Spleen (tissue), 11 donors: ENCODE data around the gene LIN28A. TPM values are rescaled to one million over a fixed set of nuclear protein-coding genes. Genes with fewer than 3 reads are reported as not detected.
A peak's percentile ranks its signal among the peaks of the same experiment; 100 is the strongest.

Experiments used
- DNase-seq: peaks from one replicate; pipeline ENCODE4 v3.0.0-alpha.2; 2020
- H3K27ac ChIP-seq, 8 donors: fragments of 200-600 bp; sonication (generic) in 7 of 8; 1 replicate in 4 of 8; 2 replicates in 4 of 8; pipeline versions ENCODE4 v1.5.0 to v1.8.0; 2016 to 2021; ENCODE audit warnings: inconsistent platforms in 4 of 8, mild to moderate bottlenecking in 4 of 8, moderate library complexity in 1 of 8
- H3K27me3 ChIP-seq, 7 donors: fragments of 200-600 bp; sonication (generic) in 6 of 7; replicated peaks in 1 of 7; 1 replicate in 4 of 7; 2 replicates in 3 of 7; pipeline versions ENCODE4 v1.5.0 to v1.8.0; 2016 to 2021; ENCODE audit warnings: inconsistent platforms in 3 of 7, mild to moderate bottlenecking in 1 of 7
- H3K36me3 ChIP-seq, 6 donors: fragments of 200-600 bp; sonication (generic) in 5 of 6; 1 replicate in 4 of 6; 2 replicates in 2 of 6; pipeline versions ENCODE4 v1.5.0 to v1.8.0; 2016 to 2021; ENCODE audit warnings: inconsistent platforms in 2 of 6
- H3K4me1 ChIP-seq, 6 donors: fragments of 200-600 bp; sonication (generic) in 5 of 6; 1 replicate in 3 of 6; 2 replicates in 3 of 6; pipeline versions ENCODE4 v1.5.0 to v1.8.0; 2016 to 2021; ENCODE audit warnings: inconsistent platforms in 3 of 6
- H3K4me3 ChIP-seq, 8 donors: fragments of 200-600 bp; sonication (generic) in 7 of 8; 1 replicate in 4 of 8; 2 replicates in 4 of 8; pipeline versions ENCODE4 v1.5.0 to v1.8.0; 2016 to 2021; ENCODE audit warnings: inconsistent platforms in 4 of 8, mild to moderate bottlenecking in 4 of 8, moderate library complexity in 2 of 8
- H3K9me3 ChIP-seq, 8 donors: fragments of 200-600 bp; sonication (generic) in 7 of 8; 1 replicate in 4 of 8; 2 replicates in 4 of 8; pipeline versions ENCODE4 v1.5.0 to v1.8.0; 2016 to 2021; ENCODE audit warnings: inconsistent platforms in 4 of 8
- POLR2A ChIP-seq, 3 donors: fragments of 450-650 bp; IDR thresholded peaks; one replicate each; pipeline ENCODE4 v1.5.1; 2017; ENCODE audit warnings: antibody characterized with exemption in 3 of 3, mild to moderate bottlenecking in 1 of 3
- POLR2AphosphoS5 ChIP-seq, 3 donors: sonication (generic); formaldehyde crosslinking; IDR thresholded peaks; one replicate each; pipeline ENCODE4 v1.5.1; 2017; ENCODE audit warnings: antibody characterized with exemption in 3 of 3
- WGBS, 5 donors: extraction: QIAGEN DNeasy Blood & Tissue Kit in 3 of 5; methylation state at CpG; one replicate each; pipeline versions ENCODE4 v1.1.5 to v1.1.7; 2013 to 2018; 5-methylcytosine and 5-hydroxymethylcytosine counted together
- intact Hi-C: fragments of 100-400 bp; cut with DNase I; formaldehyde crosslinking; loops from one replicate; pipeline ENCODE4 v1.15.0; 2023; ENCODE audit warnings: low total_unique reads
- polyA plus RNA-seq, 3 donors: library from polyadenylated mRNA; stranded (reverse); fragments of 200-250 nt; gene quantifications; one replicate each; pipeline ENCODE4 v1.2.1, GENCODE V29; 2013
- total RNA-seq, 7 donors: library from RNA; depleted of rRNA in 3 of 7; stranded (reverse); fragments of >200 nt in 3 of 7; fragmentation: NEBNext Ultra II Directional in 4 of 7; extraction: Animal tissue kit (Norgen Biotek cat#: 25700) in 4 of 7; gene quantifications; one replicate each; pipeline versions ENCODE4 v1.1.0 to v1.2.1, GENCODE V29; 2016 to 2021
- TF ChIP-seq, protein P1 (sequence below), 11 experiments: fragments of 200-600 bp in 7 of 11; fragments of 450-650 bp in 4 of 11; sonication (generic) in 4 of 11; IDR thresholded peaks in 8 of 11; conservative IDR thresholded peaks in 3 of 11; 1 replicate in 7 of 11; 2 replicates in 4 of 11; pipeline versions ENCODE4 v1.4.0 to v1.8.0; 2016 to 2021; ENCODE audit warnings: antibody characterized with exemption in 11 of 11, inconsistent platforms in 4 of 11, mild to moderate bottlenecking in 1 of 11
- donor health status: healthy with polysubstance abuse.
- donor health status: DM: no; HTN: no; CAD: no; lungs with moderate emphysema.
- donor health status: DM: no; HTN: no; CAD: no.
- donor health status: Bipolar disorder and iron deficiency.
- donor health status: healthy.
- donor health status: DM: no; HTN: no; CAD: no.
- donor health status: DM: yes; HTN: yes; CAD: no.

The LIN28A gene
- total and polyA plus RNA-seq, 10 donors: not detected

DNA sequence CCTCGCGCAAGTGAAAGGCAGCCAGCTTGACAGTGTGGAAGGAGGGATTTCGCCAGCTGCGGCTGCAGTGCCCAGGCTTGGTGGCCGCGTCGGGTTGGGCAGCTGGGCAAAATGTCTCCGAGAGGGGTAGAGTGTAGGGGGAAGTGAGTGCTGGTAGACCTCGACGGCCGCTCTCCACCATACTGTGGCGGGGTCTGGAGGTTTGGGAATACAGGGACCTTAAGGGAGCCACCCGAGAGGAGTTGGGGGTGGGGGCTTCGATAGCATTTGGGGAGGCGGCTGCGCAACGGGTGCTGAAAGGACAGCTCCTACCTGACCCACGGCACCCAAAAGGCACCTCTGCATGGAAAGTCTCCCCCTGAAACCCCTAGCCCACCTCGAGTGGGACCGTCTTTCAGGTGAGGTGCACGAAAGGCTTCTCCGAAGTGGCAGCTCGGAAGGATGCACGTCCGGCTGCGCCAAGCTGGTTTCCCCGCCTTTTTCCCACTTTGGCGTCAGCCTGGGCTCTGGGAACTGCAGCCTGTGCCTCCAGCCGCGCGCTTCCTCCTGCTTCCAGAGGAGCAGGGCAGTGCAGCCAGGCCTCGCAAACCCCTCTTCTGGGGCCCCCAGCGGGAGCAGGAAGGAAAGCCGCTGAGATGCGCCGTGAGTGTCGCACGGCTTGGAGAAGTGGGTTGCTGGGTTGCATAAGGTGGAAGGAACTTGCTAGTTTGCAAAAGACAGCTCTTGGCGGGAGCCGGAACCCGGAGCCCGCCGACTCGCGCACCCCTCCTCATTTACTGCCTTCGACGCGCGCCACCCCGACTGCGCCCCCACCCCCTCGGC, 61.1 kb downstream of the LIN28A start:
- Histone ChIP-seq H3K27me3 (no peaks in the 10 kb centered on the region), H3K4me3 (peak overlapping the region; percentile 75 to 99 (median 97)), H3K27ac (peak overlapping the region; percentile 99 to 100 (median 100)), H3K4me1 (peaks cover 27 to 73% (median 56%) of the 10 kb centered on the region in 6 donors), H3K9me3 (no peaks in the 10 kb centered on the region), H3K36me3 (peaks cover 0 to 59% (median 42%) of the 10 kb centered on the region in 6 donors)
- TF ChIP-seq POLR2AphosphoS5 (IDR thresholded peaks at IDR 0.05): peak in 1 of 3 donors; percentile 75
- TF ChIP-seq, protein P1, sequence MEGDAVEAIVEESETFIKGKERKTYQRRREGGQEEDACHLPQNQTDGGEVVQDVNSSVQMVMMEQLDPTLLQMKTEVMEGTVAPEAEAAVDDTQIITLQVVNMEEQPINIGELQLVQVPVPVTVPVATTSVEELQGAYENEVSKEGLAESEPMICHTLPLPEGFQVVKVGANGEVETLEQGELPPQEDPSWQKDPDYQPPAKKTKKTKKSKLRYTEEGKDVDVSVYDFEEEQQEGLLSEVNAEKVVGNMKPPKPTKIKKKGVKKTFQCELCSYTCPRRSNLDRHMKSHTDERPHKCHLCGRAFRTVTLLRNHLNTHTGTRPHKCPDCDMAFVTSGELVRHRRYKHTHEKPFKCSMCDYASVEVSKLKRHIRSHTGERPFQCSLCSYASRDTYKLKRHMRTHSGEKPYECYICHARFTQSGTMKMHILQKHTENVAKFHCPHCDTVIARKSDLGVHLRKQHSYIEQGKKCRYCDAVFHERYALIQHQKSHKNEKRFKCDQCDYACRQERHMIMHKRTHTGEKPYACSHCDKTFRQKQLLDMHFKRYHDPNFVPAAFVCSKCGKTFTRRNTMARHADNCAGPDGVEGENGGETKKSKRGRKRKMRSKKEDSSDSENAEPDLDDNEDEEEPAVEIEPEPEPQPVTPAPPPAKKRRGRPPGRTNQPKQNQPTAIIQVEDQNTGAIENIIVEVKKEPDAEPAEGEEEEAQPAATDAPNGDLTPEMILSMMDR (IDR thresholded peaks at IDR 0.05 in 8 of 11, conservative IDR thresholded peaks at IDR 0.05 in 3 of 11): peak in 1 of 11 experiments; percentile 12
- TF ChIP-seq POLR2A (IDR thresholded peaks at IDR 0.05): no peak
- 1 to 2% (median 1%) methylated on average over 24 to 52 of the region's 52 CpGs for whole genome bisulfite sequencing, 5 donors
- peak; percentile 94 for DNase-seq
- intact Hi-C loops: no loop called here

DNA sequence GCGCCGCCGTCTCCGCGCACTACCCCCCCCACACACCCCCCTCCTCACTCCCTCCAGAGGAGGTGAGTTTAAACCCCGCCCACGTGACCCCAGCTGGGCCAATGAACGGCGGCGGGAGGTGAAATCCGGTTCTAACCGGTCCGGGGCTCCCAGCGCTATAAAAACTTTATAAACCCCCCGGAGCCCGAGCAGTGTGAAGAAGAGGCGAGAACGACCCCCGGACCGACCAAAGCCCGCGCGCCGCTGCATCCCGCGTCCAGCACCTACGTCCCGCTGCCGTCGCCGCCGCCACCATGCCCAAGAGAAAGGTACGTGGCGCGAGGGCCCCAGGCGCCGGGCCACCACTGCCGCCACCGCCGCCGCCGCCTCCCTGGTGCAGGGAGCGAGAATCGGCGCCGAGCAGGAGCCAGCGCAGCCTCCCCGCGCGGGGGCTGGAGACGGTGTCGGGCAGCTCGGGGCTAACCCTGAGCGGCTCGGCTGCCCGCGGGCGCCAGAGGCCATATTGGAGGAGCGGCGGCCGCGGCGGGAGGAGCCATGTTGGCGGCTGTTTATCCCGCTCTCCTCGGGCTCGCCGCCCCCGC, 61.8 kb downstream of the LIN28A start, which contains the start of gene HMGN2:
TSS of gene HMGN2 (plus strand) at position 121 of the 581 bp plus-strand sequence. CDS start at position 294, 173 bp downstream.
- Histone ChIP-seq H3K4me3 (peak within 1 kb of the TSS; percentile 75 to 99 (median 97)), H3K27me3 (no peaks in the 10 kb centered on the region), H3K27ac (peak within 1 kb of the TSS; percentile 99 to 100 (median 100)), H3K4me1 (peaks cover 27 to 80% (median 56%) of the 10 kb centered on the region in 6 donors), H3K36me3 (peaks cover 0 to 59% (median 42%) of the 10 kb centered on the region in 6 donors), H3K9me3 (no peaks in the 10 kb centered on the region)
- WGBS, 5 donors: 0 to 1% (median 0%) methylated on average over 39 to 69 of the region's 69 CpGs
- intact Hi-C loops: no loop called here
- peak; percentile 95 for DNase-seq
- TF ChIP-seq POLR2A (IDR thresholded peaks at IDR 0.05) (peak in 2 of 3 donors; percentile 39 to 41), POLR2AphosphoS5 (IDR thresholded peaks at IDR 0.05) (peak; percentile 25 to 41 (median 40))
- TF ChIP-seq, protein P1 (IDR thresholded peaks at IDR 0.05 in 8 of 11, conservative IDR thresholded peaks at IDR 0.05 in 3 of 11): no peak

DNA sequence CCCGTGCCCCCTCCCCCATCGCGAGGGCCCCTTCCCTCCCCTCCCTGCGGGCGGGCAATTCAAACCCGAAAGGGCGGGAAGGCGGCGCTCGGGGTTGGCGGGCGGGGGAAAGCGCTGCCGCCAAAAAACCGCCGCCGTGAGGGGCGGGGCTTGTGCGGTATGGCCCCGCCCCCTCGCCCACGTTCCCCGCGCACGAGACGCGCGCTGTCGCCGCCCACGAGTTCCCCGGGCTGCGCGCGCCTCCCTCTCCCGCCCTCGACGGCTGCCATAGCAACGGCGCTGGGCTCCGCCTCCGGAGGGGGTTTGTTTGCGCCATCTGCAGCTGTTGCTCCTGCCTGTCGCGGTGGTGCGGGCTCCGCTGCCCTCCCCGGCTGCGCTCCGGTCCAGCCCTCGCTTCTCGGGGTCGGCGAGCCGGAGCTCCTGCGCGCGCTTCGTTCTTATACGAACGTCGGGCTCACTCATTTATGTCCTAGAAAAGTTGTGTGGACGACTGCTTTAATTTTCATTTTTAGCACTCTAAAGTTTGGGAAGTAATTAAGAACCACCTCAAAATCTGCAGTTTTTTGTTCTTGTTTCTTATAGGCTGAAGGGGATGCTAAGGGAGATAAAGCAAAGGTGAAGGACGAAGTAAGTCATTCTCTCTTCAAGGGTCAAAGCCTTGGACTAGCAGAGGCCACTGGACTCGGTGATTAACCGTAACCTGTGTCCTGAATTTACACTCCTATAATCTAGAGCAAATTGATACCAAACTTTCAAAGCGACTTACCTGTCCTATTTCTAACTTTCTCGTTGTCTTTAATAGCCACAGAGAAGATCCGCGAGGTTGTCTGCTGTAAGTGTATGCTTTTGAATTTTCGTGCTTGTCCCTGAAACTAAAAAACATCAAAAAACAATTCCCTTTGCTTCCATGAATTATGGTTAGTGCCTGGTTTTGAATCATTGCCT, 62.6 kb downstream of the LIN28A start:
- TF ChIP-seq, protein P1 (IDR thresholded peaks at IDR 0.05 in 8 of 11, conservative IDR thresholded peaks at IDR 0.05 in 3 of 11): peak in 2 of 11 experiments; percentile 19 to 33
- TF ChIP-seq POLR2A (IDR thresholded peaks at IDR 0.05) (no peak), POLR2AphosphoS5 (IDR thresholded peaks at IDR 0.05) (peak; percentile 73 to 87 (median 86))
- H3K36me3 ChIP-seq: peaks cover 0 to 59% (median 42%) of the 10 kb centered on the region in 6 donors

More for the DNA sequence above, 62.6 kb downstream of the LIN28A start:
- H3K9me3 ChIP-seq: no peaks in the 10 kb centered on the region
- no peaks in the 10 kb centered on the region for H3K27me3 ChIP-seq
- intact Hi-C loops: no loop called here
- 4 to 10% (median 6%) methylated on average over 31 to 71 of the region's 71 CpGs for WGBS, 5 donors
- H3K27ac ChIP-seq: peak overlapping the region; percentile 99 to 100 (median 100)
- H3K4me1 ChIP-seq: peaks cover 27 to 83% (median 54%) of the 10 kb centered on the region in 6 donors
- H3K4me3 ChIP-seq: peak overlapping the region; percentile 75 to 99 (median 97)
- DNase-seq: peak; percentile 99
